EL (cell line): ENCODE results near the gene ELANE.
"Not testable (repeated sequence)": the region's sequence is repeated elsewhere in the genome, so short reads cannot be mapped to it uniquely, and the experiment has no call there.

Experiments used
- DNase-seq: peaks from one replicate; pipeline ENCODE4 v3.0.0-alpha.2; 2016

The ELANE gene

DNA sequence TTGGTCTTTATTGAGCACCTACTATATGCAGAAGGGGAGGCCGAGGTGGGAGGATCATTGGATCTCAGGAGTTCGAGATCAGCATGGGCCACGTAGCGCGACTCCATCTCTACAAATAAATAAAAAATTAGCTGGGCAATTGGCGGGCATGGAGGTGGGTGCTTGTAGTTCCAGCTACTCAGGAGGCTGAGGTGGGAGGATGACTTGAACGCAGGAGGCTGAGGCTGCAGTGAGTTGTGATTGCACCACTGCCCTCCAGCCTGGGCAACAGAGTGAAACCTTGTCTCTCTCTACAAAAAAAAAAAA, 11.2 kb downstream of the ELANE start:
- DNase-seq, result no peak

DNA sequence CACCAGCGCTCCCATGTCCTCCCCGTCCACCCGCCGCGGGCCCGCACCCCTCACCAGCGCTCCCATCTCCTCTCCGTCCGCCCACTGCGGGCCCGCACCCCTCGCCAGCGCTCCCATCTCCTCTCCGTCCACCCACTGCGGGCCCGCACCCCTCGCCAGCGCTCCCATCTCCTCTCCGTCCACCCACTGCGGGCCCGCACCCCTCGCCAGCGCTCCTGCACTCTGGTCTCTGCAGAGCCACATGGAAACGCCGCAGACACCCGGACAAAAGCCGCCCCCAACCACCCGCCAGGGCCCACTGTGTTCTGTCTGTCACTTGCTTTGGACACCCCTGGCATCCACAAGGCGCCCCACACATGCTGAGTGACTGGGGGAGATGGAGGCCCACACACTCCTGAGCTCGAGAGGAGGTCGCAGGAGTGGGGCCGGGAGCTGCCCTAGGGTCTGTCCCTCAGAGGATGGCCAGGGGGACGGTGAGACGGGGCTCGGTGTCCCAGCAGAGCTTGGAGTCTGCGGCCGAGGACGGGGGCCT, 14.7 kb downstream of the ELANE start:
- no peak for DNase-seq

GRCh38 chr19:867301-867793, 15.2 kb downstream of the ELANE start:
- no peak for DNase-seq

- DNase-seq, result no peak
Measured at GRCh38 chr19:867855-868457, 15.9 kb downstream of the ELANE start.

DNA sequence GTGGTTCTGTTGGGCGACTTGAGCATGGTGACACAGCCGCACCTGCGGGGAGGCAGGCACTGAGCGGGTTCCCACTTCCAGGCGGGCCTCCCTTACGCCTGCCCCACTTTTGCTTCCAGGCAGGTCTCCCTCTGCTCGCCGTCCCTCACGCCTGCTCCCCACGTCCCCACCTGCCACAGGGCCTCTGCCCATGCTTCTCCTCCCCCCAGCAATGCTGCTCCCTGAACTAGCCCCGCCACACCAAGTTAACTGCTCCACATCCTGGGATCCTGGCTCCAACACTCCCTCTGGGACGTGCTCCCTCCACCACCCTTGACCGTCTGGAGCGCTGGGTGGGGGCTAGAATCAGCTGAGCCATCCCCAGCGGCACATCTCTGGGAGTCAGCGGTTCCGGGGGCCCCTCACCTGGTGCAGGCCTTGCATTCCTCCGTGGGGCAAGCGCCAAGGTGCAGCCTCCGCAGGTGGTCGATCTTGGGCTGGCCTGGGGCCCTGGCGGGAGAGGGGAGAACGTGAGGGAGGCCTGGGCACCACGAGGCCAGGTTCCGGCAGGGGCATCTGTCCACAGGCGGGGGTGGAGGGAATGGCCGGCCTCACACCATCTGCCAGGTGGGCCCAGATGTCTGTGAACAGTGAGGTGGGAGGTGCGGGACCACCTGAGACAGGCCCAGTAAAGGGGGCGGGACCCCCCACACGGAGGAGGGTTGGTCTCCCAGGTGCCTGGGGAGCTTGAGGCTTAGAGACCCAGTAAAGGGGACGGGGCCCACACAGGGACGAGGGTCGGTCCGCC, 16.5 kb downstream of the ELANE start:
- DNase-seq, result no peak

DNA sequence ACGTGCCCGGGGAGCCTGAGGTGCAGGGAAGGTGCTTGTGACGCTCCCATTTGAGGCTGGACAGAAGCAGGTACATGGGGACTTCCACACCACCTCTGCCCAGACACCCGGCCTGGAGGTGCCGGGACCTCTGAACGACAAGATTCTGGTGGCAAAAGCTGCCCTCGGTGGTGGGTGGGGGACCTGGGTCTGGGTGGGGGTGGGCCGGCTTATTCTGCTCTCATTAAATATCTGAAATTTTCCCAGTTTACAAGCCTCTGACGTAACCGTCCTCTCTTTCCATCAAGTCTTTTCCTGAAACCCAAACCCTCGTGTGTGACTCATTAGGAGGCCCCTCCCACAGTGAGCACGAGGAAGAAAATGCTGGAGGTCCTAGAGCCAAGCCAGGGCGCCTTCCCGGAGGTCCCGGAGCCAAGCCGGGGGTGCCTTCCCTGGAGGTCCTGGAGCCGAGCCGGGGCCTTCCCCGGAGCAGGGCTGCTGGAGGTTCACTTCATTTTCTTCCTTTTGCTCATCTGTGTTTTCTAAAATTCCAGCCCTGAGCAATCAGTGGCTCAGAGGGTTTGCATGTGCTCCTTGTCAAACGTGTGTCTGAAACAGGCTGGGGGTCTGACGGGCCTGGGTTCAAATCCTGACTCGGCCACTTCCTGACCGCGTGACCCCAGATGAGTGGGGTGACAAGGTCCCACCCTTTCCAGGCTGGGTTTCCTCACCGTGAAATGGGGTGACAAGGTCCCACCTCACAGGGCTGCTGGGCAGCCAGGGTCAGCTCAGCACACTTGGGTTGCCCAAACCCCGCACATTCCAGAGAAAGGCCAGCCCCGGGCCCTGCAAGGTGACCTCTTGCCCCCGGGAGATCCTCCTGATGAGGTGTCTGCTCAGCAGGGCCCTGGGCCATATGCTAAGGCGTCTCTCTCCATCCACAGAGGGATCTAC, 17.4 kb downstream of the ELANE start:
- peak; percentile 96 for DNase-seq

DNA sequence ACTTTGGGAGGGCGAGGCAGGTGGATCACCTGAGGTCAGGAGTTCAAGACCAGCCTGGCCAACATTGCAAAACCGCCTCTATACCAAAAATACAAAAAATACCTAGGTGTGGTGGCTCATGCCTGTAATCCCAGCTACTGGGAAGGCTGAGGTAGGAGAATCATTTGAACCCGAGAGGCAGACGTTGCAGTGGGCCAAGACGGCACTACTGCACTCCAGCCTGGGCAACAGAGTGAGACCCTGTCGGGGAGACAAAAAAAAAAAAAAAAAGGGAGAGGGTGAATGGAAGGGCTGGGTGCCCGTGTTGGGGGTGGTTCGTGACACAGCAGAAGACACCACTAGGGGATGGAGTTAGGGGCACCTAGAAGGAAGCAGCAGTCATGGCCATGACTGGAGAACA, 18.2 kb downstream of the ELANE start:
- no peak for DNase-seq

GRCh38 chr19:870963-871401, 18.9 kb downstream of the ELANE start:
- no peak for DNase-seq

- no peak for DNase-seq
Measured at GRCh38 chr19:871446-872265, 19.6 kb downstream of the ELANE start.

DNA sequence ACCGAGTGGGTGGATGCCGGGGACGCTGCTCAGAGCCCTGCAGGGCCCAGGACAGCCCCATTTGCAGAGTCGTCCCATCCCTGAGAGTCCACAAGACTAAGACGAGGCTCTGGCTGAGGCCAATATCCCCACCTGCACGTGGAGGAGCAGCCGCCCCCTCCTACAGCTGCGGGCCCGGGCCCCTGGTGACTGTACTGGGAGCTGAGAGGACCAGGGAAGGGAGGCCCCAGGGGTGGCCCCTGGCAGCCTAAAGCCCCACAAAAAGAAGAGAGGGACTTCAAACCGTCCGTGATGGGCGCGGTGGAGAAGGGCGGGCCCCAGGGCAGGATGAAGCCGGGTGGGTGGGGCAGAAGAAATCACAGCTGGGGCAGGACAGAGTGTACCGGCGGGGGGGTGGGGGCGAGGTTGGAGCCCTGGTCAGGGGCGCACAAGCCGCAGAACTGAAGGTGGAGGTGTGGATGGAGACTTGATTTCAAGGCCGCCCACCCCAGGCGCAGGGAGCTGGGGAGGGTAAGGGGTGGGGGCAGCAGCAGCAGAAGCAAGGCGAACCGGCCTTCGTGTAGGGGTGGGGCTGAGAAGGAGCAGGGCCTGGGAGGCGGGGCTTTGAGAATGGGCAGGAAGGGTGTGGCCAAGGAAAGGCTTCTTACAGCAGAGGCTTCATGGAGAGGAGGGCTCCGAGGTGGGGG, 20.3 kb downstream of the ELANE start:
- DNase-seq, result no peak

- DNase-seq, result peak; percentile 24
Measured at GRCh38 chr19:873084-873483, 21.0 kb downstream of the ELANE start.

- DNase-seq, result no peak
Measured at GRCh38 chr19:873561-874041, 21.5 kb downstream of the ELANE start.

- DNase-seq, result no peak
Measured at GRCh38 chr19:875265-875879, 23.3 kb downstream of the ELANE start.

DNA sequence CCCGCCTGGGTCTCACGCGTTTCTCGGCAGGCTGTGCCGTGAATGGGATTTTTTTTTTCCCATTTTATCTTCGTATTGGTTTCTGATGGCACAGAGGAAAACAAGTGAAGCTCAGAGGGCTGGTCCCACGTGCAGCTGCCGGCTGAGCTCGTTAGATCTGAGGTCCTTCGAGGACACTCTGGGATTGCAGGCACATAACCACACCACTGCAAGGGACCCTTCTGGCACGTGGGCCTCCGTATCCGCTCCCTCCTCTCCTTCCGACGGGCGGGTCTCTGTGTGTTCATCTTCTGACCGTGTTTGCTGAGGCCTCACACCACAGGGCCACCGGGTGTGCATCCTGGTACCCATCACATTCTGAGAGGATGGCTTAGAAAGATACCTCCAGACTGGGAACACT, 24.0 kb downstream of the ELANE start:
- no peak for DNase-seq

DNA sequence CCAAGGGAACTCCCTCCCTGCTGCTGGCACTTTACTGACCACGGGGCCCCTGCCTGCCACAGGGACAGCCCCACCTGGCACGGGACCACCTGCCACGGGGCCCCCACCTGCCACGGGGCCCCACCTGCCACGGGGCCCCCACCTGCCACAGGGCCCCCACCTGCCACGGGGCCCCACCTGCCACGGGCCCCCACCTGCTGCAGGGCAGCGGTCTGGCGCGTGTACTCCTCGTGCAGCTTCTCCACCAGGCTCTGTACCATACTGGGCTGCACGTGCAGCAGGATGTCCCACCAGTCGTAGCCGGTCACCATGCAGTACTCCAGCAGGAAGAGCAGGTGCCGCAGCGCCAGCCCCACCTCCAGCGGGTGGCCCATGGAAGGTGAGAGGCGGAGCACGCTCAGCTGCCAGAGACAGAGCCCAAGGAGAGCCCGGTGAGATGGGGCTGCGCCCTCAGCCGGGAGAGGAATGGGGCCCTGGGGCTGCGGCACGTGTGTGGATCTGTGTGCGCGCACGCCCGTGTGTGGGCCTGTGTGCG, 24.7 kb downstream of the ELANE start:
- no peak for DNase-seq

DNA sequence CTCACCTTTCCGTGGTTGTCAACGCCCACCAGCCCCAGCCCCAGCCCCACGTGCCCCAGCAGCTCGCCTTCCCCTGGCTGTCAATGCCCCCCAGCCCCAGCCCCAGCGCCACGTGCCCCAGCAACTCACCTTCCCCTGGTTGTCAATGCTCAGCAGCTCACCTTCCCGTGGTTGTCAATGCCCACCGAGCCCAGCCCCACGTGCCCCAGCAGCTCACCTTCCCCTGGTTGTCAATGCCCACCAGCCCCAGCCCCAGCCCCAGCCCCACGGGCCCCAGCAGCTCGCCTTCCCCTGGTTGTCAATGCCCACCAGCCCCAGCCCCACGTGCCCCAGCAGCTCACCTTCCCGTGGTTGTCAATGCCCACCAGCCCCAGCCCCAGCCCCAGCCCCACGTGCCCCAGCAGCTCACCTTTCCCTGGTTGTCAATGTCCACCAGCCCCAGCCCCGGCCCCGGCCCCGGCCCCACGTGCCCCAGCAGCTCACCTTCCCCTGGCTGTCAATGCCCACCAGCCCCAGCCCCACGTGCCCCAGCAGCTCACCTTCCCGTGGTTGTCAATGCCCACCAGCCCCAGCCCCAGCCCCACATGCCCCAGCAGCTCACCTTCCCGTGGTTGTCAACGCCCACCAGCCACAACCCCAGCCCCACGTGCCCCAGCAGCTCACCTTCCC, 26.0 kb downstream of the ELANE start:
- DNase-seq, result not testable (repeated sequence)

DNA sequence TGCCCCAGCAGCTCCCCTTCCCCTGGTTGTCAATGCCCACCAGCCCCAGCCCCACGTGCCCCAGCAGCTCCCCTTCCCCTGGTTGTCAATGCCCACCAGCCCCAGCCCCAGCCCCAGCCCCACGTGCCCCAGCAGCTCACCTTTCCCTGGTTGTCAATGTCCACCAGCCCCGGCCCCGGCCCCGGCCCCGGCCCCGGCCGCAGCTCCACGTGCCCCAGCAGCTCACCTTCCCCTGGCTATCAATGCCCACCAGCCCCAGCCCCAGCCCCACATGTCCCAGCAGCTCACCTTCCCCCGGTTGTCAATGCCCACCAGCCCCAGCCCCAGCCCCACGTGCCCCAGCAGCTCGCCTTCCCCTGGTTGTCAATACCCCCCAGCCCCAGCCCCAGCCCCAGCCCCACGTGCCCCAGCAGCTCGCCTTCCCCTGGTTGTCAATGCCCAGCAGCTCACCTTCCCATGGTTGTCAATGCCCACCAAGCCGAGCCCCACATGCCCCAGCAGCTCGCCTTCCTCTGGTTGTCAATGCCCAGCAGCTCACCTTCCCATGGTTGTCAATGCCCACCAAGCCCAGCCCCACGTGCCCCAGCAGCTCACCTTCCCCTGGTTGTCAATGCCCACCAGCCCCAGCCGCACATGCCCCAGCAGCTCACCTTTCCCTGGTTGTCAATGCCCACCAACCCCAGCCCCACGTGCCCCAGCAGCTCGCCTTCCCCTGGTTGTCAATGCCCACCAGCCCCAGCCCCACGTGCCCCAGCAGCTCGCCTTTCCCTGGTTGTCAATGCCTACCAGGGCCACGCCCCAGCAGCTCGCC, 26.9 kb downstream of the ELANE start:
- not testable (repeated sequence) for DNase-seq

DNA sequence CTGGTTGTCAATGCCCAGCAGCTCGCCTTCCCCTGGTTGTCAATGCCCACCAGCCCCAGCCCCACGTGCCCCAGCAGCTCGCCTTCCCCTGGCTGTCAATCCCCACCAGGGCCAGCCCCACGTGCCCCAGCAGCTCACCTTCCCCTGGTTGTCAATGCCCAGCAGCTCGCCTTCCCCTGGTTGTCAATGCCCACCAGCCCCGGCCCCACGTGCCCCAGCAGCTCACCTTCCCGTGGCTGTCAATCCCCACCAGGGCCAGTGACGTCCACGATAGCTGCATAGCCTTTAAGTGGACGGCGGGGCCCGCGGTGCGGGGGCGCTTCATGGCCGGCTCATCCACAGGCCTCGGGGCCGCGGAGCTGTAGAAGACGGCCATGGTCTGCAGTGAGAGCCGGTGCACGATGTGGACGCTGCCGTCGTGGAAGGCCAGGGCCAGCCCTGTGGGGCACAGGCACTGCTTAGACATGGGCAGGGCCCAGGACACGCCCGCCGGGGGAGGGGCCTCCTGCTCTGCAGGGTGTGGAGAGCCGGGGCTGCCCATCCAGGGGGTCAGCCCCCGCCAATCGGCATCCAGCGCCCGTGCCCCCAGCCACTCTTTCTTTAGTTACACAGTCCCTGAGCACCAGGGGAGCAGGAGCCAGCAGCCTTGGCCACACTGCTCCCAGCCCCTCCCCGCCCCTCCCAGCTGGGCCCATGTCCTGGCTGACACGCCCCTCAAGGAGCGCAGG, 27.8 kb downstream of the ELANE start:
- DNase-seq, result no peak
